Hepatocyte (in vitro differentiated cells): Measurements from ENCODE around the gene EEF1AKMT1.

Source experiments
- EZH2 ChIP-seq: fragments of 200-600 bp; sonication (generic); IDR thresholded peaks from 2 replicates; pipeline ENCODE4 v1.6.1; 2016; ENCODE audit warnings: antibody characterized with exemption, mild to moderate bottlenecking, borderline replicate concordance
- TF ChIP-seq, protein P1 (sequence below): fragments of 200-600 bp; sonication (generic); IDR thresholded peaks from 2 replicates; pipeline ENCODE4 v1.5.1; 2016; ENCODE audit warnings: antibody characterized with exemption, mild to moderate bottlenecking; ENCODE audit not compliant: poor library complexity

DNA sequence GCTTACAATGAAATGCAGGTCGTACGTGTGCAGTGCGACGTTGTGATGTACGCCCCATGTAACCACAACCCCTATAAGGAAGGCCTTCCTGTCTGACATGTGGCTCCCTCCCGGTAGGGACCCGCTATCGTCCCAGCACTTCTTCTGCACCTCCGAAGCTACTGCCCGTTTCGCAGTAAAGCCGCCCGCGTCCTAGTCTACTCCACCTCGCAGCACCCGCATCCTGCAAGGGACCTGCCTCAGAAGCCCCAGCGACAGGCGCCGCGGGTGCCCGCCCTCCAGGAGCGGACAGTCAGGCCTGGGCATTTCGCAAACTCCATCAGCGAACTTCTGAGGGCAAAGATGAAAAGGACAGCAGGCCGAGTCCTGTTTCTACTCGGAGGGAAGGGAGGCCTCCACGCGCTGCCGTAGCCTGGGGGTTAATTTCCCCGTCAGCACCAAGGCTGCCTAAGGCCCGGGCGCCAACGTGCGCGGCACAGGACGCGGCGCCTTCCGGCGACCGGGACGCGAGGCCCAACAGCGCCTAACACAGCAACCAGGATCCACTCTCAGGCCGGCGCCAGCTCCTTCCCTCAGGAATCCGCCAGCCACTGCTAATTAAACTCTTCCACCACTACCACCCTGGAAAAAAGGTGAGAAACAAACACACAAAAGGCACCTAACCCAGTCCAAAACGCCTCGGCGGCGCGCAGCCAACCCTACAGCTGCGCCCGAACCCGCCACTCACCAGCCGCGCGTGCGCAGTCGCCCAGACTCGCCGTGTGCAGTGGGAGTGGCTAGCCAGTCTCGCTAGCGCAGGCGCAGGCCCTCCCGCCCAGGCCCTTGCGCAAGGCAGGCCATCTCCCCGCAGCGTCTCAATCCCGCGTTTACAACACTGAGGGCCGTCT lies at the start of gene EEF1AKMT1:
- TF ChIP-seq, protein P1, sequence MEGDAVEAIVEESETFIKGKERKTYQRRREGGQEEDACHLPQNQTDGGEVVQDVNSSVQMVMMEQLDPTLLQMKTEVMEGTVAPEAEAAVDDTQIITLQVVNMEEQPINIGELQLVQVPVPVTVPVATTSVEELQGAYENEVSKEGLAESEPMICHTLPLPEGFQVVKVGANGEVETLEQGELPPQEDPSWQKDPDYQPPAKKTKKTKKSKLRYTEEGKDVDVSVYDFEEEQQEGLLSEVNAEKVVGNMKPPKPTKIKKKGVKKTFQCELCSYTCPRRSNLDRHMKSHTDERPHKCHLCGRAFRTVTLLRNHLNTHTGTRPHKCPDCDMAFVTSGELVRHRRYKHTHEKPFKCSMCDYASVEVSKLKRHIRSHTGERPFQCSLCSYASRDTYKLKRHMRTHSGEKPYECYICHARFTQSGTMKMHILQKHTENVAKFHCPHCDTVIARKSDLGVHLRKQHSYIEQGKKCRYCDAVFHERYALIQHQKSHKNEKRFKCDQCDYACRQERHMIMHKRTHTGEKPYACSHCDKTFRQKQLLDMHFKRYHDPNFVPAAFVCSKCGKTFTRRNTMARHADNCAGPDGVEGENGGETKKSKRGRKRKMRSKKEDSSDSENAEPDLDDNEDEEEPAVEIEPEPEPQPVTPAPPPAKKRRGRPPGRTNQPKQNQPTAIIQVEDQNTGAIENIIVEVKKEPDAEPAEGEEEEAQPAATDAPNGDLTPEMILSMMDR = no peak
- no peak for TF ChIP-seq EZH2
